Measurements from ENCODE around the gene TSPAN15.
"Not testable (repeated sequence)": the region's sequence is repeated elsewhere in the genome, so short reads cannot be mapped to it uniquely, and the experiment has no call there.

Gene TSPAN15

GRCh38 chr10:69467928-69468750 is 16.9 kb downstream of the TSPAN15 start:
- FAIRE-seq = no peak

GRCh38 chr10:69468751-69469089 is 17.5 kb downstream of the TSPAN15 start:
- FAIRE-seq = no peak

GRCh38 chr10:69469976-69470375 is 18.7 kb downstream of the TSPAN15 start:
- FAIRE-seq = no peak

GRCh38 chr10:69470463-69471384 is 19.5 kb downstream of the TSPAN15 start:
- FAIRE-seq = no peak

GRCh38 chr10:69472142-69472541 is 20.9 kb downstream of the TSPAN15 start:
- FAIRE-seq = no peak

GRCh38 chr10:69472544-69472943 is 21.3 kb downstream of the TSPAN15 start:
- FAIRE-seq = no peak

GRCh38 chr10:69473304-69473990 is 22.2 kb downstream of the TSPAN15 start:
- no peak for FAIRE-seq

GRCh38 chr10:69474742-69475432 is 23.6 kb downstream of the TSPAN15 start:
- FAIRE-seq = no peak

- no peak for FAIRE-seq
Observed at GRCh38 chr10:69475433-69475830, 24.2 kb downstream of the TSPAN15 start.

- FAIRE-seq = no peak
Observed at GRCh38 chr10:69477968-69478597, 26.8 kb downstream of the TSPAN15 start.

- FAIRE-seq = no peak
Observed at GRCh38 chr10:69479240-69480067, 28.2 kb downstream of the TSPAN15 start.

GRCh38 chr10:69480068-69480412 is 28.8 kb downstream of the TSPAN15 start:
- no peak for FAIRE-seq

- no peak for FAIRE-seq
Observed at GRCh38 chr10:69481305-69481704, 30.0 kb downstream of the TSPAN15 start.

- no peak for FAIRE-seq
Observed at GRCh38 chr10:69481811-69482524, 30.7 kb downstream of the TSPAN15 start.

GRCh38 chr10:69483963-69484362 is 32.7 kb downstream of the TSPAN15 start:
- no peak for FAIRE-seq

GRCh38 chr10:69484736-69485135 is 33.5 kb downstream of the TSPAN15 start:
- FAIRE-seq = no peak

GRCh38 chr10:69486922-69487730 is 35.9 kb downstream of the TSPAN15 start:
- no peak for FAIRE-seq

GRCh38 chr10:69488149-69488844 is 37.0 kb downstream of the TSPAN15 start:
- FAIRE-seq = not testable (repeated sequence)

GRCh38 chr10:69488856-69489255 is 37.6 kb downstream of the TSPAN15 start:
- not testable (repeated sequence) for FAIRE-seq

All from G401.6 (cell line).